C4-2B (cell line): ENCODE measurements around the gene FLYWCH1.

ENCODE experiments used
- CTCF ChIP-seq: fragments of 450-650 bp; conservative IDR thresholded peaks from 2 replicates; pipeline ENCODE4 v1.5.1; 2017; ENCODE audit warnings: mild to moderate bottlenecking
- ZFX ChIP-seq: fragments of 450-650 bp; IDR thresholded peaks from 2 replicates; pipeline ENCODE4 v1.6.1; 2017

- TF ChIP-seq CTCF, result no peak
- no peak for TF ChIP-seq ZFX
Observed at GRCh38 chr16:2973605-2974318, 62.0 kb downstream of the FLYWCH1 start.
